Measurements from ENCODE around the gene HELB. TPM values are rescaled to one million over a fixed set of nuclear protein-coding genes. Genes with fewer than 3 reads are reported as not detected.
A peak's percentile ranks its signal among the peaks of the same experiment; 100 is the strongest.

The HELB gene
- total RNA-seq, 1 experiment from 2014 or later: 10.0 TPM

DNA sequence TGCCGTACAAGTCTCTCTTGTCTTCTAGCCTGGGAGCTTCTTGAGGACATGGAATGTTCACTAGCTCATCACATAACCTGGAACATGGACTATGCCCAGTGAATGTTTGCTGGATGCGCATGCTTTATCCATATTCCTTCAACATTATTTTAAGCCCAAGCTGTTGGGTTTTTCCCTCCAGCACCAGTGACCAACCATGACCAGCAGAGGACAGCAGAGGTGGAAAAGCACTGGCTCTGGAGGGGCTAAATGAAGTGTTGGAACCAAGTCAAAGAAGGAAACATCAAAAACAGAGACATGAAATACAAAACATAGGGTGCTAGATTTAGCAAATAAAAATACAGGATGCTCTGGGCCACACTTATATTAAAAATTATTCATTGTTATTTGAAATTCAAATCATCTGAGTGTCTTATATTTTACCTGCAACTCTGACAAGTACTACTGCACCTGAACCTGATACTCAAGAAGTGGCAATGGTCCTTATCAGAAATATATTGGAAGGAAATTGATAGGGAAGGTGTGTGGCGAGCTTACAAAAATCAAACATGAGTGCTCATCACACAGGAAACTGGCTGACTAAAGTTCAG lies 23.1 kb upstream of the HELB start:
- POLR2A ChIA-PET (ENCODE audit: unreplicated experiment): no interaction called here
- intact Hi-C loops (cut with micrococcal nuclease; ENCODE audit: unreplicated experiment): loop anchor here (10.0 kb wide), 1 partner anchor 416 kb away; no protein-coding TSS in a partner anchor
- H2AFZ ChIP-seq: no peak overlapping the region
- no peaks in the 10 kb centered on the region for H3K9me3 ChIP-seq (ENCODE audit: insufficient read depth, low read depth)
- H3K4me3 ChIP-seq: no peak overlapping the region
- no peaks in the 10 kb centered on the region for H3K4me1 ChIP-seq (replicated peaks; ENCODE audit: insufficient read depth)
- TF ChIP-seq EZH2 (IDR thresholded peaks at IDR 0.05; ENCODE audit: low read depth): no peak
- TF ChIP-seq CTCF (conservative IDR thresholded peaks at IDR 0.05): peak; percentile 63
- H3K27ac ChIP-seq: no peak overlapping the region
- H3K27me3 ChIP-seq (ENCODE audit: insufficient read depth, low read depth): no peaks in the 10 kb centered on the region
- no peaks in the 10 kb centered on the region for H4K20me1 ChIP-seq (ENCODE audit: insufficient read depth)
- H3K36me3 ChIP-seq (ENCODE audit: low read depth): no peaks in the 10 kb centered on the region
- no peak for DNase-seq
- no peak overlapping the region for H3K4me2 ChIP-seq
- H3K79me2 ChIP-seq (ENCODE audit: low read depth): no peaks in the 10 kb centered on the region
- CTCF ChIA-PET: interaction anchor here (0.6 kb wide), 1 partner anchor 72 kb away, joined by 9 read pairs; no protein-coding TSS in a partner anchor
- BruUV-seq (replicated peaks): no TSS peak
- H3K9me2 ChIP-seq (ENCODE audit: insufficient read depth): no peaks in the 10 kb centered on the region
- H3F3A ChIP-seq (ENCODE audit: insufficient read depth, low read depth): no peaks in the 10 kb centered on the region

DNA sequence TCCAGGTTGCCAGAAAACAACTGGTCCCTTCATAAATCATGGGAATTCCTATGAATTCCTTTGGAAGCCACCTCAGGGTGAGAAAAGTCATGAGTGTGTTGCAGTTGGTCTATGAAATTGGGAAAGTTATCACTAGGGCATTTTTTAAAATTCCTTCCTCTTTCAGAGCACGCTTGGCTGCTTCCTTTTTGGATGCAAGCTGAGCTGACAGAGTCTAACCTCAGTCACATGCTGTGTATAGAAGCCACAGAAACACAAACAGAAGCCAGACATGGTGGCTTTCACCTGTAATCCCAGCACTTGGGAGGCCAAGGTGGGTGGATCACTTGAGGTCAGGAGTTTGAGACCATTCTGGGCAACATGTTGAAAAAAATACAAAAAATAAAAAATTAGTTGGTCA lies 21.7 kb upstream of the HELB start:
- Histone ChIP-seq H2AFZ (no peak overlapping the region), H3K4me1 (replicated peaks; ENCODE audit: insufficient read depth) (no peaks in the 10 kb centered on the region), H3K27me3 (ENCODE audit: insufficient read depth, low read depth) (no peaks in the 10 kb centered on the region), H3K36me3 (ENCODE audit: low read depth) (no peaks in the 10 kb centered on the region), H4K20me1 (ENCODE audit: insufficient read depth) (no peaks in the 10 kb centered on the region), H3F3A (ENCODE audit: insufficient read depth, low read depth) (no peaks in the 10 kb centered on the region), H3K4me2 (no peak overlapping the region), H3K27ac (no peak overlapping the region), H3K9me3 (ENCODE audit: insufficient read depth, low read depth) (no peaks in the 10 kb centered on the region), H3K79me2 (ENCODE audit: low read depth) (no peaks in the 10 kb centered on the region), H3K4me3 (no peak overlapping the region), H3K9me2 (ENCODE audit: insufficient read depth) (no peaks in the 10 kb centered on the region)
- ChIA-PET CTCF (no interaction called here), POLR2A (ENCODE audit: unreplicated experiment) (no interaction called here)
- DNase-seq: no peak
- BruUV-seq (replicated peaks): no TSS peak
- intact Hi-C loops (cut with micrococcal nuclease; ENCODE audit: unreplicated experiment): no loop called here
- TF ChIP-seq EZH2 (IDR thresholded peaks at IDR 0.05; ENCODE audit: low read depth) (no peak), CTCF (conservative IDR thresholded peaks at IDR 0.05) (no peak)

DNA sequence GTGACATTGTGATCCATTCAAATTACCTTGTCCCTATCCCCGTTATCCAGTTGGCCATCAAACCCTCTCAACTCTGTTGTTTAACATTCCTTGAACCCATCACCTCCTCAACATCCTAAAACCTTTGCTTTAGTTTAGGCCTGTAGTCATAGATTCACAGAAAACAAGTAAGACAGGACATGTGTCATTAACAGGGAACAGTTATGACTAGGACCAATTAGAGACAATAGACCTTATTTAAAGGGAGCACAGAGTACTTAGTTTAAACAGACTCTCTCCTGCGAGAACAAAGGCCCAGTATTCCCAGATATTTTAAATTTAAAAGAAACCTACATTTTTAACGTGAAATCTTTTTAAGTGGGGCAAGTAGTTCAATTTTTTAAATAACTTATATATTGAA lies 20.0 kb upstream of the HELB start:
- Histone ChIP-seq H2AFZ (no peak overlapping the region), H3K4me2 (no peak overlapping the region), H4K20me1 (ENCODE audit: insufficient read depth) (no peaks in the 10 kb centered on the region), H3K4me1 (replicated peaks; ENCODE audit: insufficient read depth) (no peaks in the 10 kb centered on the region), H3K27me3 (ENCODE audit: insufficient read depth, low read depth) (no peaks in the 10 kb centered on the region), H3K9me3 (ENCODE audit: insufficient read depth, low read depth) (no peaks in the 10 kb centered on the region), H3K36me3 (ENCODE audit: low read depth) (no peaks in the 10 kb centered on the region), H3K27ac (no peak overlapping the region), H3K79me2 (ENCODE audit: low read depth) (no peaks in the 10 kb centered on the region), H3K9me2 (ENCODE audit: insufficient read depth) (no peaks in the 10 kb centered on the region), H3F3A (ENCODE audit: insufficient read depth, low read depth) (no peaks in the 10 kb centered on the region), H3K4me3 (no peak overlapping the region)
- POLR2A ChIA-PET (ENCODE audit: unreplicated experiment): no interaction called here
- no peak for DNase-seq
- intact Hi-C loops (cut with micrococcal nuclease; ENCODE audit: unreplicated experiment): no loop called here
- BruUV-seq (replicated peaks): no TSS peak
- CTCF ChIA-PET: no interaction called here
- TF ChIP-seq EZH2 (IDR thresholded peaks at IDR 0.05; ENCODE audit: low read depth) (no peak), CTCF (conservative IDR thresholded peaks at IDR 0.05) (no peak)
